Right lobe of liver (tissue), 6 donors: ENCODE data around the gene PRSS12. TPM values are rescaled to one million over a fixed set of nuclear protein-coding genes. Genes with fewer than 3 reads are reported as not detected.

Experiments
- ATAC-seq, 4 donors: fragments of 200-7000 bp; cut with Tn5 transposase; one replicate each; pipeline ENCODE4 v1.9.1; 2020; ENCODE audit warnings: mild to moderate bottlenecking in 4 of 4, moderate library complexity in 4 of 4
- DNase-seq, 3 donors: peaks; one replicate each; pipeline ENCODE4 v3.0.0-alpha.2; 2020
- H3K27ac ChIP-seq, 3 donors: fragments of 200-600 bp; one replicate each; pipeline ENCODE4 v1.8.0; 2022
- H3K27me3 ChIP-seq, 2 donors: fragments of 200-600 bp; one replicate each; pipeline ENCODE4 v1.8.0; 2022
- H3K36me3 ChIP-seq, 4 donors: fragments of 200-600 bp; sonication (generic) in 1 of 4; one replicate each; pipeline versions ENCODE4 v1.5.1 to v1.8.0; 2017 to 2022; ENCODE audit warnings: control low read depth in 1 of 4
- H3K4me1 ChIP-seq, 4 donors: fragments of 200-600 bp; sonication (generic) in 1 of 4; one replicate each; pipeline versions ENCODE4 v1.5.1 to v1.8.0; 2017 to 2022; ENCODE audit warnings: control low read depth in 1 of 4
- H3K4me3 ChIP-seq, 3 donors: fragments of 200-600 bp; one replicate each; pipeline ENCODE4 v1.8.0; 2022
- H3K9me3 ChIP-seq, 4 donors: fragments of 200-600 bp; sonication (generic) in 1 of 4; one replicate each; pipeline versions ENCODE4 v1.5.1 to v1.8.0; 2017 to 2022; ENCODE audit warnings: control low read depth in 1 of 4
- CTCF ChIP-seq, 4 donors: fragments of 200-600 bp in 3 of 4; fragments of 450-650 bp in 1 of 4; IDR thresholded peaks; one replicate each; pipeline versions ENCODE4 v1.5.1 to v1.8.0; 2016 to 2022; ENCODE audit warnings: antibody characterized with exemption in 4 of 4, mild to moderate bottlenecking in 2 of 4
- POLR2A ChIP-seq: fragments of 450-650 bp; IDR thresholded peaks from one replicate; pipeline ENCODE4 v1.6.1; 2017; ENCODE audit warnings: antibody characterized with exemption, mild to moderate bottlenecking
- WGBS: methylation state at CpG from one replicate; pipeline ENCODE4 v1.1.6; 2018; ENCODE audit warnings: low coverage, low lambda C conversion rate; ENCODE audit not compliant: insufficient coverage; ENCODE audit errors: missing lambda C conversion rate; 5-methylcytosine and 5-hydroxymethylcytosine counted together
- intact Hi-C, 2 donors: fragments of 100-400 bp; cut with DNase I; formaldehyde crosslinking; loops; one replicate each; pipeline versions ENCODE4 v1.11.2 to v1.14.1; 2022
- total RNA-seq, 6 experiments: library from RNA; depleted of rRNA in 2 of 6; stranded (reverse); fragments of >200 nt in 2 of 6; fragmentation: NEBNext Ultra II Directional in 3 of 6; extraction: Animal tissue kit (Norgen Biotek cat#: 25700) in 3 of 6; gene quantifications; one replicate each; pipeline versions ENCODE4 v1.1.0 to v1.2.4, GENCODE V29; 2016 to 2023
- donor health status: DM: no; HTN: yes; CAD: no.
- donor health status: DM: no; HTN: no; CAD: no.
- donor health status: DM: no; HTN: no; CAD: no.
- donor health status: DM: no; HTN: yes; CAD: no.
- donor health status: DM: no; HTN: yes; CAD: no.

Gene PRSS12
- total RNA-seq, 6 experiments from 2014 or later, result 0.12 to 1.4 (median 0.74) TPM

- no peaks in the 10 kb centered on the region for H3K4me1 ChIP-seq
- TF ChIP-seq CTCF (IDR thresholded peaks at IDR 0.05), result no peak
- TF ChIP-seq POLR2A, result no peak
- no peak overlapping the region for H3K4me3 ChIP-seq
- no peaks in the 10 kb centered on the region for H3K36me3 ChIP-seq
- H3K27me3 ChIP-seq, result no peaks in the 10 kb centered on the region
- ATAC-seq, result no peak
- DNase-seq, result no peak
- no peak overlapping the region for H3K27ac ChIP-seq
- intact Hi-C loops, result no loop called here
- WGBS, result 67% methylated on average over 4 of the region's 4 CpGs
- no peaks in the 10 kb centered on the region for H3K9me3 ChIP-seq
These were observed 17.0 kb downstream of the PRSS12 start for GRCh38 chr4:118335774-118336173.

- ATAC-seq, result no peak
- no peak for DNase-seq
- no peak for TF ChIP-seq POLR2A
- no peak for TF ChIP-seq CTCF (IDR thresholded peaks at IDR 0.05)
- H3K36me3 ChIP-seq, result no peaks in the 10 kb centered on the region
- H3K27ac ChIP-seq, result no peak overlapping the region
- no peaks in the 10 kb centered on the region for H3K9me3 ChIP-seq
- no peak overlapping the region for H3K4me3 ChIP-seq
- no peaks in the 10 kb centered on the region for H3K4me1 ChIP-seq
- no peaks in the 10 kb centered on the region for H3K27me3 ChIP-seq
- intact Hi-C loops, result no loop called here
- 74% methylated on average over 6 of the region's 6 CpGs for WGBS
These were observed 17.5 kb downstream of the PRSS12 start for GRCh38 chr4:118335324-118335723.

GRCh38 chr4:118331352-118331751 is 21.5 kb downstream of the PRSS12 start:
- Histone ChIP-seq H3K9me3 (no peaks in the 10 kb centered on the region), H3K27ac (no peak overlapping the region), H3K36me3 (no peaks in the 10 kb centered on the region), H3K4me3 (no peak overlapping the region), H3K4me1 (no peaks in the 10 kb centered on the region), H3K27me3 (no peaks in the 10 kb centered on the region)
- TF ChIP-seq CTCF (IDR thresholded peaks at IDR 0.05) (no peak), POLR2A (no peak)
- 85% methylated on average over 3 of the region's 3 CpGs for WGBS
- intact Hi-C loops, result no loop called here
- DNase-seq (no peak), ATAC-seq (no peak)

GRCh38 chr4:118329849-118330248 is 23.0 kb downstream of the PRSS12 start:
- no peak for DNase-seq
- Histone ChIP-seq H3K4me1 (no peaks in the 10 kb centered on the region), H3K4me3 (no peak overlapping the region), H3K36me3 (no peaks in the 10 kb centered on the region), H3K27me3 (no peaks in the 10 kb centered on the region), H3K27ac (no peak overlapping the region), H3K9me3 (no peaks in the 10 kb centered on the region)
- no peak for TF ChIP-seq CTCF (IDR thresholded peaks at IDR 0.05)
- no peak for TF ChIP-seq POLR2A
- 90% methylated on average over 5 of the region's 5 CpGs for WGBS
- intact Hi-C loops, result no loop called here
- no peak for ATAC-seq

- ATAC-seq (no peak), DNase-seq (no peak)
- H3K36me3 ChIP-seq, result no peaks in the 10 kb centered on the region
- no peak for TF ChIP-seq POLR2A
- TF ChIP-seq CTCF (IDR thresholded peaks at IDR 0.05), result no peak
- intact Hi-C loops, result no loop called here
- no peaks in the 10 kb centered on the region for H3K4me1 ChIP-seq
- H3K4me3 ChIP-seq, result no peak overlapping the region
- WGBS, result 89% methylated on average over 4 of the region's 4 CpGs
- no peaks in the 10 kb centered on the region for H3K9me3 ChIP-seq
- no peaks in the 10 kb centered on the region for H3K27me3 ChIP-seq
- H3K27ac ChIP-seq, result no peak overlapping the region
These were observed 25.1 kb downstream of the PRSS12 start for GRCh38 chr4:118327554-118328241.
